Lower leg skin (tissue), 3 donors: ENCODE results near the gene GALNT14.

ENCODE experiments used
- POLR2A ChIP-seq, 2 donors: fragments of 450-650 bp; IDR thresholded peaks; one replicate each; pipeline ENCODE4 v1.6.1; 2016 to 2017; ENCODE audit warnings: antibody characterized with exemption in 2 of 2, mild to moderate bottlenecking in 1 of 2, moderate library complexity in 1 of 2
- TF ChIP-seq, protein P1 (sequence below), 3 donors: fragments of 450-650 bp; IDR thresholded peaks; one replicate each; pipeline ENCODE4 v1.5.1; 2016; ENCODE audit warnings: antibody characterized with exemption in 3 of 3, mild to moderate bottlenecking in 3 of 3, moderate library complexity in 2 of 3

DNA sequence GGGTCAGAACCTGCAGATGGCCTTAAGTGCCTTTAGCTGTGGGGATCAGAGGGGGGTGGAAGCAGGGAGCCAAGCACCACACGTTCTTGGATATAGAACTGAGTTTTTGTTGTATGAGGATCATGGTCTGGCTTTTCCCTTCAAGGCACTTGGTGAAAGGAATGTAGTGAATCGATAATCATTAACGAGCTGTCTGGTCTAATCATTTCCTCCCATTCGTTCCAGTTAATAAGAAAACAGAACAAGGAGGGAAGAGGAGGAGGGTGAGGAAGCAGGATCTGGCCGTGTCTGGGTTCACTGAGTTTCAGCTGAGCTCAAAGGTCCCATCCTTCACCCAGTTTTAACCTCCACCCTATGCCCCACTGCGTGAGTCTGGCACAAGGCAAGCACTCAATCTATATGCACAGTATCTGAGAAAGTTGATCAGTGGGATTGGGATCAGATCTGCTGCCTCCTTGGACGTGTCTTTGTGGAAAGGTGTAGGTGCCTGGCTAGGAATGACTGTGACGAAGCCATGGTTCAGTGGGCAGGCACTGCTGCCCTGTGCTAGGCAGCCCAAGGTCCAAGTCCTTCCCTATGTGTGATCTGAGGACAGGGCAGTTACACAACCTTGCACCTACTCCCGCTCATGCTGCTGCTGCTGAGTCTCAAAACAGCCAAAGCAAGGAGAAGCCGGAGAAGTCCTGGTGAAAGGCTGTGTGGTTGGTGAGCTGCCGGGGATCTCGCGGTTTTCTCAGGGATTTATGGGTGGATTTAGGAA, 54.8 kb downstream of the GALNT14 start:
- TF ChIP-seq, protein P1, sequence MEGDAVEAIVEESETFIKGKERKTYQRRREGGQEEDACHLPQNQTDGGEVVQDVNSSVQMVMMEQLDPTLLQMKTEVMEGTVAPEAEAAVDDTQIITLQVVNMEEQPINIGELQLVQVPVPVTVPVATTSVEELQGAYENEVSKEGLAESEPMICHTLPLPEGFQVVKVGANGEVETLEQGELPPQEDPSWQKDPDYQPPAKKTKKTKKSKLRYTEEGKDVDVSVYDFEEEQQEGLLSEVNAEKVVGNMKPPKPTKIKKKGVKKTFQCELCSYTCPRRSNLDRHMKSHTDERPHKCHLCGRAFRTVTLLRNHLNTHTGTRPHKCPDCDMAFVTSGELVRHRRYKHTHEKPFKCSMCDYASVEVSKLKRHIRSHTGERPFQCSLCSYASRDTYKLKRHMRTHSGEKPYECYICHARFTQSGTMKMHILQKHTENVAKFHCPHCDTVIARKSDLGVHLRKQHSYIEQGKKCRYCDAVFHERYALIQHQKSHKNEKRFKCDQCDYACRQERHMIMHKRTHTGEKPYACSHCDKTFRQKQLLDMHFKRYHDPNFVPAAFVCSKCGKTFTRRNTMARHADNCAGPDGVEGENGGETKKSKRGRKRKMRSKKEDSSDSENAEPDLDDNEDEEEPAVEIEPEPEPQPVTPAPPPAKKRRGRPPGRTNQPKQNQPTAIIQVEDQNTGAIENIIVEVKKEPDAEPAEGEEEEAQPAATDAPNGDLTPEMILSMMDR (IDR thresholded peaks at IDR 0.05), result no peak
- no peak for TF ChIP-seq POLR2A (IDR thresholded peaks at IDR 0.05)
